Suprapubic skin (tissue), 4 donors: Measurements from ENCODE around the gene NPC1L1. TPM values are rescaled to one million over a fixed set of nuclear protein-coding genes. Genes with fewer than 3 reads are reported as not detected.
A peak's percentile ranks its signal among the peaks of the same experiment; 100 is the strongest.
"Not testable (repeated sequence)": the region's sequence is repeated elsewhere in the genome, so short reads cannot be mapped to it uniquely, and the experiment has no call there.

Experiments used
- DNase-seq, 2 donors: peaks; one replicate each; pipeline ENCODE4 v3.0.0-alpha.2; 2019; ENCODE audit warnings: low spot score in 2 of 2
- H3K27ac ChIP-seq: fragments of 200-600 bp; sonication (generic); one replicate; pipeline ENCODE4 v1.5.1; 2019
- H3K27me3 ChIP-seq: fragments of 200-600 bp; sonication (generic); one replicate; pipeline ENCODE4 v1.5.1; 2019
- H3K36me3 ChIP-seq: fragments of 200-600 bp; sonication (generic); one replicate; pipeline ENCODE4 v1.5.1; 2019
- H3K4me1 ChIP-seq: fragments of 200-600 bp; sonication (generic); one replicate; pipeline ENCODE4 v1.5.1; 2019
- H3K4me3 ChIP-seq: fragments of 200-600 bp; sonication (generic); one replicate; pipeline ENCODE4 v1.5.1; 2019; ENCODE audit warnings: mild to moderate bottlenecking
- H3K9me3 ChIP-seq: fragments of 200-600 bp; sonication (generic); one replicate; pipeline ENCODE4 v1.5.1; 2019
- CTCF ChIP-seq, 2 donors: fragments of 200-600 bp in 1 of 2; fragments of 450-650 bp in 1 of 2; sonication (generic) in 1 of 2; IDR thresholded peaks; one replicate each; pipeline ENCODE4 v1.5.1; 2016 to 2019; ENCODE audit warnings: antibody characterized with exemption in 2 of 2, mild to moderate bottlenecking in 1 of 2, moderate library complexity in 1 of 2
- EP300 ChIP-seq: sonication (generic); formaldehyde crosslinking; IDR thresholded peaks from one replicate; pipeline ENCODE4 v1.6.1; 2017; ENCODE audit warnings: antibody characterized with exemption
- POLR2A ChIP-seq, 2 donors: fragments of 450-650 bp; IDR thresholded peaks; one replicate each; pipeline ENCODE4 v1.6.1; 2017; ENCODE audit warnings: antibody characterized with exemption in 2 of 2, mild to moderate bottlenecking in 2 of 2, moderate library complexity in 2 of 2
- POLR2AphosphoS5 ChIP-seq, 3 donors: sonication (generic); formaldehyde crosslinking; IDR thresholded peaks; one replicate each; pipeline ENCODE4 v1.6.1; 2017; ENCODE audit warnings: antibody characterized with exemption in 3 of 3
- WGBS: methylation state at CpG from one replicate; pipeline ENCODE4 v1.1.5; 2018; 5-methylcytosine and 5-hydroxymethylcytosine counted together
- total RNA-seq, 4 donors: library from RNA; depleted of rRNA; stranded (reverse); fragments of >200 nt; gene quantifications; one replicate each; pipeline ENCODE4 v1.1.0, GENCODE V29; 2016

The NPC1L1 gene
- total RNA-seq, 4 donors from 2014 or later: 0.24 TPM; not detected in 3

- Histone ChIP-seq H3K27me3 (no peaks in the 10 kb centered on the region), H3K4me1 (no peaks in the 10 kb centered on the region), H3K36me3 (peaks cover 77% of the 10 kb centered on the region), H3K27ac (no peak overlapping the region), H3K4me3 (no peak overlapping the region), H3K9me3 (no peaks in the 10 kb centered on the region)
- 88% methylated on average over 5 of the region's 5 CpGs for WGBS
- TF ChIP-seq CTCF (IDR thresholded peaks at IDR 0.05) (no peak), POLR2A (IDR thresholded peaks at IDR 0.05) (no peak), EP300 (no peak), POLR2AphosphoS5 (IDR thresholded peaks at IDR 0.05) (no peak)
- peak in 1 of 2 donors; percentile 71 for DNase-seq
Measured at GRCh38 chr7:44566680-44567079, 25.6 kb upstream of the NPC1L1 start.

GRCh38 chr7:44565795-44566559 lies 24.8 kb upstream of the NPC1L1 start:
- Histone ChIP-seq H3K36me3 (peaks cover 70% of the 10 kb centered on the region), H3K27me3 (no peaks in the 10 kb centered on the region), H3K27ac (no peak overlapping the region), H3K4me1 (no peaks in the 10 kb centered on the region), H3K9me3 (no peaks in the 10 kb centered on the region), H3K4me3 (no peak overlapping the region)
- TF ChIP-seq EP300: no peak
- no peak for TF ChIP-seq POLR2A (IDR thresholded peaks at IDR 0.05)
- no peak for TF ChIP-seq POLR2AphosphoS5 (IDR thresholded peaks at IDR 0.05)
- peak in 1 of 2 donors; percentile 12 for TF ChIP-seq CTCF (IDR thresholded peaks at IDR 0.05)
- peak in 1 of 2 donors; percentile 47 for DNase-seq
- WGBS: 82% methylated on average over 12 of the region's 16 CpGs

GRCh38 chr7:44565097-44565794 lies 24.1 kb upstream of the NPC1L1 start:
- 70% methylated on average over 10 of the region's 13 CpGs for WGBS
- Histone ChIP-seq H3K9me3 (no peaks in the 10 kb centered on the region), H3K27me3 (no peaks in the 10 kb centered on the region), H3K27ac (no peak overlapping the region), H3K4me3 (no peak overlapping the region), H3K4me1 (no peaks in the 10 kb centered on the region), H3K36me3 (peaks cover 62% of the 10 kb centered on the region)
- TF ChIP-seq POLR2AphosphoS5 (IDR thresholded peaks at IDR 0.05): no peak
- no peak for TF ChIP-seq EP300
- TF ChIP-seq CTCF (IDR thresholded peaks at IDR 0.05): peak; percentile 92 to 98
- no peak for TF ChIP-seq POLR2A (IDR thresholded peaks at IDR 0.05)
- peak in 1 of 2 donors; percentile 79 for DNase-seq

- Histone ChIP-seq H3K27me3 (no peaks in the 10 kb centered on the region), H3K36me3 (peaks cover 56% of the 10 kb centered on the region), H3K27ac (no peak overlapping the region), H3K9me3 (no peaks in the 10 kb centered on the region), H3K4me3 (no peak overlapping the region), H3K4me1 (no peaks in the 10 kb centered on the region)
- WGBS: 83% methylated on average over 1 of the region's 2 CpGs
- TF ChIP-seq POLR2A (IDR thresholded peaks at IDR 0.05) (no peak), CTCF (IDR thresholded peaks at IDR 0.05) (no peak), POLR2AphosphoS5 (IDR thresholded peaks at IDR 0.05) (no peak), EP300 (no peak)
- DNase-seq: peak in 1 of 2 donors; percentile 32
Measured at GRCh38 chr7:44564606-44565005, 23.5 kb upstream of the NPC1L1 start.

- Histone ChIP-seq H3K36me3 (peaks cover 42% of the 10 kb centered on the region), H3K9me3 (no peaks in the 10 kb centered on the region), H3K4me3 (no peak overlapping the region), H3K4me1 (no peaks in the 10 kb centered on the region), H3K27me3 (no peaks in the 10 kb centered on the region), H3K27ac (no peak overlapping the region)
- whole genome bisulfite sequencing: 66% methylated on average over 3 of the region's 3 CpGs
- no peak for TF ChIP-seq CTCF (IDR thresholded peaks at IDR 0.05)
- TF ChIP-seq POLR2A (IDR thresholded peaks at IDR 0.05): no peak
- TF ChIP-seq POLR2AphosphoS5 (IDR thresholded peaks at IDR 0.05): no peak
- TF ChIP-seq EP300: no peak
- peak in 1 of 2 donors; percentile 59 for DNase-seq
Measured at GRCh38 chr7:44563171-44563679, 22.1 kb upstream of the NPC1L1 start.

GRCh38 chr7:44562622-44562962 lies 21.5 kb upstream of the NPC1L1 start:
- 93% methylated on average over 7 of the region's 8 CpGs for WGBS
- DNase-seq: not testable (repeated sequence)

More at GRCh38 chr7:44562622-44562962, 21.5 kb upstream of the NPC1L1 start:
- not testable (repeated sequence) for H3K4me1 ChIP-seq, H3K27ac ChIP-seq, H3K9me3 ChIP-seq, H3K27me3 ChIP-seq, H3K4me3 ChIP-seq
- peaks cover 36% of the 10 kb centered on the region for H3K36me3 ChIP-seq
